GM12865 (cell line): ENCODE measurements around the gene JARID2.

Experiments used
- DNase-seq: peaks from one replicate; pipeline ENCODE4 v3.0.0; 2010; ENCODE audit warnings: low read depth
- H3K4me3 ChIP-seq: 2 replicates; pipeline ENCODE4 v1.5.1; 2011; ENCODE audit warnings: mild to moderate bottlenecking, low read depth, low read length, control low read depth
- CTCF ChIP-seq: IDR thresholded peaks from 2 replicates; pipeline ENCODE4 v1.5.1; 2011; ENCODE audit warnings: low read length, control low read depth, low read depth, inconsistent platforms; ENCODE audit not compliant: insufficient read depth; ENCODE audit errors: missing control alignments

JARID2 gene

GRCh38 chr6:15386110-15386755, 140.4 kb downstream of the JARID2 start:
- no peak for TF ChIP-seq CTCF
- no peak for DNase-seq

GRCh38 chr6:15386756-15387112, 140.9 kb downstream of the JARID2 start:
- TF ChIP-seq CTCF: no peak
- H3K4me3 ChIP-seq: no peak overlapping the region
- no peak for DNase-seq

More at GRCh38 chr6:15386110-15386755, 140.4 kb downstream of the JARID2 start:
- H3K4me3 ChIP-seq: no peak overlapping the region

GRCh38 chr6:15387118-15387517, 141.2 kb downstream of the JARID2 start:
- no peak overlapping the region for H3K4me3 ChIP-seq
- peak; percentile 50 for DNase-seq
- no peak for TF ChIP-seq CTCF

GRCh38 chr6:15389084-15389764, 143.4 kb downstream of the JARID2 start:
- DNase-seq: no peak
- no peak for TF ChIP-seq CTCF
- no peak overlapping the region for H3K4me3 ChIP-seq

- no peak overlapping the region for H3K4me3 ChIP-seq
- peak; percentile 64 for TF ChIP-seq CTCF
- DNase-seq: peak; percentile 64
These were observed 144.2 kb downstream of the JARID2 start for GRCh38 chr6:15389765-15390723.

- H3K4me3 ChIP-seq: no peak overlapping the region
- no peak for DNase-seq
- no peak for TF ChIP-seq CTCF
These were observed 145.6 kb downstream of the JARID2 start for GRCh38 chr6:15391500-15391899.
